AG09309 (cell line): ENCODE measurements around the gene FZD4.
A peak's percentile ranks its signal among the peaks of the same experiment; 100 is the strongest.

Experiments used
- DNase-seq: peaks from one replicate; pipeline ENCODE4 v3.0.0-alpha.2; 2010; ENCODE audit warnings: low read depth
- H3K4me3 ChIP-seq: 2 replicates; pipeline ENCODE4 v1.5.1; 2011; ENCODE audit warnings: mild to moderate bottlenecking, low read depth, low read length, moderate library complexity; ENCODE audit not compliant: control insufficient read depth
- CTCF ChIP-seq: IDR thresholded peaks from 2 replicates; pipeline ENCODE4 v1.5.1; 2011; ENCODE audit warnings: mild to moderate bottlenecking, low read depth, low read length, inconsistent platforms; ENCODE audit not compliant: insufficient read depth, control insufficient read depth; ENCODE audit errors: missing control alignments

The FZD4 gene

GRCh38 chr11:86900162-86900561 is 55.0 kb downstream of the FZD4 start:
- no peak for TF ChIP-seq CTCF
- no peak for DNase-seq

GRCh38 chr11:86898689-86899088 is 56.5 kb downstream of the FZD4 start:
- no peak for TF ChIP-seq CTCF
- no peak overlapping the region for H3K4me3 ChIP-seq
- no peak for DNase-seq

More at GRCh38 chr11:86900162-86900561, 55.0 kb downstream of the FZD4 start:
- H3K4me3 ChIP-seq = no peak overlapping the region

GRCh38 chr11:86896441-86896841 is 58.8 kb downstream of the FZD4 start:
- H3K4me3 ChIP-seq = no peak overlapping the region
- no peak for TF ChIP-seq CTCF
- peak; percentile 31 for DNase-seq
